KOPT-K1 (cell line): ENCODE data around the gene MON2.
"Not testable (repeated sequence)": the region's sequence is repeated elsewhere in the genome, so short reads cannot be mapped to it uniquely, and the experiment has no call there.

Source experiments
- H3K27ac ChIP-seq: fragments of 200-600 bp; sonication (generic); 2 replicates; pipeline ENCODE4 v1.5.1; 2016; ENCODE audit warnings: antibody characterized with exemption, mild to moderate bottlenecking, low read depth, low read length; ENCODE audit not compliant: poor library complexity, severe bottlenecking
- H3K36me3 ChIP-seq: fragments of 200-600 bp; sonication (generic); 2 replicates; pipeline ENCODE4 v1.5.1; 2017; ENCODE audit warnings: antibody characterized with exemption, mild to moderate bottlenecking, low read length, moderate library complexity; ENCODE audit not compliant: insufficient read depth
- H3K9me3 ChIP-seq: fragments of 200-600 bp; sonication (generic); 2 replicates; pipeline ENCODE4 v1.5.1; 2017; ENCODE audit warnings: antibody characterized with exemption, low read length, mild to moderate bottlenecking; ENCODE audit not compliant: insufficient read depth, poor library complexity, severe bottlenecking

The MON2 gene

GRCh38 chr12:62559366-62559765 is 92.7 kb downstream of the MON2 start:
- H3K36me3 ChIP-seq, result peaks cover 69% of the 10 kb centered on the region
- not testable (repeated sequence) for H3K27ac ChIP-seq, H3K9me3 ChIP-seq

DNA sequence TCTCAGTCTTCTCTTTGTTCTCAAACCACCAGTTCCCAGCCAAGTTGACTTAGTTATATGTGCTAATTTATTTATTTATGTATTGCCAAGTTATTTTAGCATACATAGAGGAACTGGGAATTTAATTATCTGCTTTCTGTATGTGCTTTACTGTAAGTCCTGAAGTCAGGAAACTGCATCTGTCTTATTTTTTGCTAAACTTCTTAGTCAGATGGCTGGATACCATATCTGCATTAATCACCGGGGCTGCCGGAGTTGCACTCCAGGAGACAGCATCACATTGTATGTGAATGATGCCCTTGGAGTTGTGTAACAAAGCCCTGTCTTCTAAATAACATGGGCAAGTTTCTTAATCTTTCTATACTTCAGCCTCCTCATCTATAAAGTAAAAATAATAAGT is 96.2 kb downstream of the MON2 start:
- Histone ChIP-seq H3K36me3 (peaks cover 68% of the 10 kb centered on the region), H3K9me3 (no peaks in the 10 kb centered on the region), H3K27ac (no peak overlapping the region)

- H3K9me3 ChIP-seq, result no peaks in the 10 kb centered on the region
- H3K36me3 ChIP-seq, result peaks cover 61% of the 10 kb centered on the region
- H3K27ac ChIP-seq, result no peak overlapping the region
Measured at GRCh38 chr12:62575036-62575435, 108.4 kb downstream of the MON2 start.

- H3K27ac ChIP-seq, result no peak overlapping the region
- no peaks in the 10 kb centered on the region for H3K9me3 ChIP-seq
- H3K36me3 ChIP-seq, result peaks cover 55% of the 10 kb centered on the region
Measured at GRCh38 chr12:62576503-62576902, 109.9 kb downstream of the MON2 start.

DNA sequence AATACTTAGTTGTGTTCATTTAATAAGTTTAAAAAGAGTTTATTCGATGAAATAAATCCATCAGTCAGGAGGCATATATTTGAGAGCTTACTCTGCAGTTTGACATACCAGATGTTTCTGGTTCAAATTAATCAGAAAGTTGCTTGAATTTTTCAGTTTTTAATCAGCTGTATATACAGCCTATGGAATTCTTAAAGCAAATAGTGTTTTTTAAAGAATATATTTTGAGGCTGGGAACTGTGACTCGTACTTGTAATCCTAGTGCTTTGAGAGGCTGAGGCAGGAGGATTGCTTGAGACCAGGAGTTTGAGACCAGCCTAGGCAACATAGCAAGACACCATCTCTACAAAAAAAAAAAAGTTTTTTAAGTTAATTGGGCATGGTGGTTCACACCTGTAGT is 112.1 kb downstream of the MON2 start:
- no peak overlapping the region for H3K27ac ChIP-seq
- no peaks in the 10 kb centered on the region for H3K9me3 ChIP-seq
- H3K36me3 ChIP-seq, result peaks cover 51% of the 10 kb centered on the region

DNA sequence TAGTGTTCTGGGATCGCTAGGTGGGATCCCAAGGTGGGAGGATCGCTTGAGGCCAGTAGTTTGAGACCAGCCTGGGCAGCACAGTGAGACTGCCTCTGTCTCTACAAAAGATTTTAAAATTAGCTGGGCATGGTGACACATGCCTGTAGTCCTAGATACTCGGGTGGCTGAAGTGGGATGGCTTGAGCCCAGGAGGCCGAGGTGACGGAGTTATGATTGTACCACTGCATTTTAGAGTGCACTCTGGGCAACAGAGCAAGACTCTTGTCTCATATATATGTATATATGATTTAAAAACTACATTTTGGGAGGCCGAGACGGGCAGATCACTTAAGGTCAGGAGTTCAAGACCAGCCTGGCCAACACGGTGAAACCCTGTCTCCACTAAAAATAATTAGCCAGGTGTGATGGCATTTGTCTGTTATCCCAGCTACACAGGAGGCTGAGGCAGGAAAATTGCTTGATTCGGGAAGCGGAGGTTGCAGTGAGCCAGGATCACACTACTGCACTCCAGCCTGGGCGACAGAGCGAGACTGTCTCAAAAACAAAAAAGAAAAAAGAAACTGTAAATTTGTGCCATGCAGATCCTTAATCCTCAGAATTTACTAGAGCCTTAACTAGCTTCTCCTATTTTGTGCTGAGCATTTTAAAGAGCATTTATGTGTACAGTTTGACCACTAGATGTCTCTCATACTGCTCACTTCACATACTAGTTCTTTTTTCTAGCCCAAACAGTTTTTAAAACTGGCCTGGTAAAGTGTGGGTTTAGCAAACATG is 114.8 kb downstream of the MON2 start:
- Histone ChIP-seq H3K36me3 (peaks cover 49% of the 10 kb centered on the region), H3K27ac (no peak overlapping the region)

GRCh38 chr12:62582065-62582366 is 115.4 kb downstream of the MON2 start:
- peaks cover 51% of the 10 kb centered on the region for H3K36me3 ChIP-seq
- H3K27ac ChIP-seq, result no peak overlapping the region
- no peaks in the 10 kb centered on the region for H3K9me3 ChIP-seq

More for the DNA sequence above, 114.8 kb downstream of the MON2 start:
- H3K9me3 ChIP-seq, result no peaks in the 10 kb centered on the region

GRCh38 chr12:62584619-62585018 is 118.0 kb downstream of the MON2 start:
- no peak overlapping the region for H3K27ac ChIP-seq

GRCh38 chr12:62586850-62587249 is 120.2 kb downstream of the MON2 start:
- Histone ChIP-seq H3K9me3 (no peaks in the 10 kb centered on the region), H3K36me3 (peaks cover 80% of the 10 kb centered on the region), H3K27ac (no peak overlapping the region)

More at GRCh38 chr12:62584619-62585018, 118.0 kb downstream of the MON2 start:
- no peaks in the 10 kb centered on the region for H3K9me3 ChIP-seq
- H3K36me3 ChIP-seq, result peaks cover 61% of the 10 kb centered on the region

DNA sequence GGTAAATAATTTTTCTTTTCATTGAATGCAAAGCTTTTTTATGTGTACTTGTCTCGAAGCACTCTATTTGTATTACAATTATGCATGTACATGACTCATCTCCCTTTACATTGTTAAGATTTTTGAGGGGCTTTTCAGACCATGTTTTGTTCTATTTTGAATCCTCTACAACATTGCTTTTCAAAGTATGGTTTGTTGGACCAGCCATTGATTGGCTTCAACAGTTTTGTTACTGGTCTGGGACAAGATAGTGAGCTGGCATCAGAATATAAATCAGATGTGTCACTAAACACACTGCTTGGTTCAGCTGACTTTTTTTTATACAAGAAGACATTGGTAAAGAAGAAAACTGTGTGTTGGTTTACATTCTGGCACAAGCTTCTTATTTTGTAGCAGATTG is 122.3 kb downstream of the MON2 start:
- Histone ChIP-seq H3K36me3 (peaks cover 77% of the 10 kb centered on the region), H3K9me3 (no peaks in the 10 kb centered on the region), H3K27ac (no peak overlapping the region)

DNA sequence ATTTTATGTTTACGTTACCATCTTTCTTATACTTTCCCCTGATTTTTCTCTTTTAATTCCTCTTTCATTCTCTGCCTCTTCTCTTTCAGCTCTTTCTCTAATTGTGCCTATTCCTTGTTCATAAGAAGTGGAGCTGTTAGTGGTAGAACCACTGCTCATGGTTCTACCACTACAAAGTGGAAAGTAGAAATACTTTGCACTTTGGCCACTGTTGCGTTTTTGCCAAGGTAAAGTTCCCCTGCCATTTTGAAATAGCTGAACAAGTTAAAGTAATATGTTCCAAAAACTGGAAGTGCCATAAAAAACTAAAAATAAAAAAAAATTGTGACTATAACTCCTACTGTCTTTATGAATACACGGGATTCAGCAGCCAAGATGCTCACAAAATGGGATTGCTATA is 130.6 kb downstream of the MON2 start:
- Histone ChIP-seq H3K9me3 (no peaks in the 10 kb centered on the region), H3K36me3 (peaks cover 12% of the 10 kb centered on the region), H3K27ac (no peak overlapping the region)

- H3K9me3 ChIP-seq, result no peaks in the 10 kb centered on the region
- H3K36me3 ChIP-seq, result peaks cover under 1% of the 10 kb centered on the region
- H3K27ac ChIP-seq, result no peak overlapping the region
Measured at GRCh38 chr12:62598846-62599245, 132.2 kb downstream of the MON2 start.

DNA sequence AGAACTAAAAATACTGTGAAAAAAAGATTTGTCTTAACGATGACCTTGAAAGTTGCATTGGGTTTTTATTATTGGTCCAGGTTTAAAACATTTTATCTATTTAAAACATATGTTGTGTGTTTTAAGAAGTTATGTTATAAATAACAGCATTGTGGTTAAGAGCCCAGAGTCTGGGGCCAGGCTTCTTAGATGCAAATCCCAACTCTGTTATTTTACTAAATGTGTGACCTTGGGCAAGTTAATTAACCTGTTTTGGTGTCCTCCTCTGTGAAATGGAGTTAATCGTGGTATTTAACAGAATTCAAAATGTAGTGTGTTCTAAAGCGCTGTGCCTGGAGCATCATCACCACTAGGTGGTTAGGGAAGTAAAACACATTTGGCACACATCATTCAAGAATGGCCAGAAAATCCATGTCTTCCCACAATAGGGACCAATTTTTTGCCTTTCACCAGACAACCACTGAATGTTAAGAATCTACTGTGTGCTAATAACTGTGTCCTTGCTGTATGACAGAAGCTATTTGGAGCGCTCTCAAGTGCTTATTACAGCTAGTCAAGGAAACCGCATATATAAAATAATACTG is 133.3 kb downstream of the MON2 start:
- no peaks in the 10 kb centered on the region for H3K9me3 ChIP-seq
- H3K36me3 ChIP-seq, result no peaks in the 10 kb centered on the region; the same call in 1 of the 2 replicates
- no peak overlapping the region for H3K27ac ChIP-seq

DNA sequence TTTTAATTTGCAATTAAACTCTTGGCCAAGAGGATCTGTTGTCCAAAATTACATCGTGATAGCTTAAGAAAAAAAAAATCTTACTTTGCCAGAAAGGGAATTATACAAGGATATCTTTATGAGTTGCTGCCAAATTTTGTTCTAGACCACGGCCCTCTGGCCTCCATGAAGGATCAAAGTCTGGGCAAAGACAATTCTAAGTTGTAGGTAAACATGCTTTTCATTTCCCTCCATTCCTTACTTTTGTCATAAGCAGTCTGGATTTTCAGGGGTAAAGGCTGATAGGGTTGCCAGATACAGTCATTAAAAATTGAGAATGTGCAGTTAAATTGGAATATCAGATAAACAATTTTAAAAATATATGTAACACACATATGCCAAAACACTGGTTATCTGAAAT is 135.1 kb downstream of the MON2 start:
- peak overlapping the region; percentile 97 for H3K27ac ChIP-seq
- H3K9me3 ChIP-seq, result no peaks in the 10 kb centered on the region
- H3K36me3 ChIP-seq, result peaks cover 11% of the 10 kb centered on the region

- no peaks in the 10 kb centered on the region for H3K9me3 ChIP-seq
Measured at GRCh38 chr12:62602255-62603060, 135.8 kb downstream of the MON2 start.

More at GRCh38 chr12:62602255-62603060, 135.8 kb downstream of the MON2 start:
- Histone ChIP-seq H3K36me3 (peaks cover 11% of the 10 kb centered on the region; the same call in 1 of the 2 replicates), H3K27ac (peak overlapping the region; percentile 97)
